ENCODE data around the gene ADGRG6. TPM values are rescaled to one million over a fixed set of nuclear protein-coding genes. Genes with fewer than 3 reads are reported as not detected.

Gene ADGRG6
- total RNA-seq, 4 donors from 2014 or later = 15.7 to 43.3 (median 32.2) TPM

- H3K4me1 ChIP-seq = no peaks in the 10 kb centered on the region
- H3K4me3 ChIP-seq = no peak overlapping the region
- TF ChIP-seq POLR2A (IDR thresholded peaks at IDR 0.05) = no peak
- TF ChIP-seq CTCF (IDR thresholded peaks at IDR 0.05) = no peak
Measured at GRCh38 chr6:142459271-142459670, 157.5 kb downstream of the ADGRG6 start.

GRCh38 chr6:142462260-142462659 lies 160.5 kb downstream of the ADGRG6 start:
- Histone ChIP-seq H3K27ac (no peak overlapping the region), H3K9me3 (no peaks in the 10 kb centered on the region), H3K4me3 (no peak overlapping the region), H3K4me1 (no peaks in the 10 kb centered on the region), H3K27me3 (no peaks in the 10 kb centered on the region), H3K36me3 (no peaks in the 10 kb centered on the region)
- TF ChIP-seq CTCF (IDR thresholded peaks at IDR 0.05) (no peak), POLR2A (IDR thresholded peaks at IDR 0.05) (no peak)
- DNase-seq = no peak

More at GRCh38 chr6:142459271-142459670, 157.5 kb downstream of the ADGRG6 start:
- H3K27me3 ChIP-seq = no peaks in the 10 kb centered on the region
- no peak for DNase-seq
- no peaks in the 10 kb centered on the region for H3K9me3 ChIP-seq
- no peaks in the 10 kb centered on the region for H3K36me3 ChIP-seq
- H3K27ac ChIP-seq = no peak overlapping the region

GRCh38 chr6:142463988-142464387 lies 162.2 kb downstream of the ADGRG6 start:
- no peaks in the 10 kb centered on the region for H3K36me3 ChIP-seq
- TF ChIP-seq CTCF (IDR thresholded peaks at IDR 0.05) = no peak
- TF ChIP-seq POLR2A (IDR thresholded peaks at IDR 0.05) = no peak
- no peaks in the 10 kb centered on the region for H3K4me1 ChIP-seq
- H3K27ac ChIP-seq = no peak overlapping the region
- H3K27me3 ChIP-seq = no peaks in the 10 kb centered on the region
- no peaks in the 10 kb centered on the region for H3K9me3 ChIP-seq
- H3K4me3 ChIP-seq = no peak overlapping the region
- no peak for DNase-seq

DNA sequence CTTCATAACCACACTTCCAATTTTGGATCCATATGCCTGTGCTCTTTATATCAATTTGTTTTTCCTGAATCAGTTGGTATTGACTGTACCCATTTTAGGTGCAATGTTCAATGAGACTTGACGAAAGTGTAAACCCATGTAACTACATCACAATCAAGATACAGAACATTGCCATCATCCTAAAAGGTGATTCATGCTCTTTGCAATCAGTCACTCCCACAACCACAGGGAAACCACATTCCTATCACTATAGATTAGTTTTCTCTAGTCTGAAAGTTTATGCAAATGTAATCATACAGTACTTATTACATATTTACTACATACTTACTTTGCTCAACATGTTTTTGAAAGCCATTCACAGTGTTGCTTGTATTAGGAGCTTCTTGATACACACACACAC lies 167.4 kb downstream of the ADGRG6 start:
- Histone ChIP-seq H3K4me3 (no peak overlapping the region), H3K27me3 (no peaks in the 10 kb centered on the region), H3K9me3 (no peaks in the 10 kb centered on the region), H3K27ac (no peak overlapping the region), H3K4me1 (no peaks in the 10 kb centered on the region), H3K36me3 (no peaks in the 10 kb centered on the region)
- TF ChIP-seq CTCF (IDR thresholded peaks at IDR 0.05) (no peak), POLR2A (IDR thresholded peaks at IDR 0.05) (no peak)
- no peak for DNase-seq

GRCh38 chr6:142470421-142470820 lies 168.6 kb downstream of the ADGRG6 start:
- no peak for DNase-seq
- Histone ChIP-seq H3K36me3 (no peaks in the 10 kb centered on the region), H3K9me3 (no peaks in the 10 kb centered on the region), H3K4me1 (peaks cover 0 to 4% (median 0%) of the 10 kb centered on the region in 4 donors), H3K27ac (no peak overlapping the region), H3K4me3 (no peak overlapping the region), H3K27me3 (no peaks in the 10 kb centered on the region)
- TF ChIP-seq CTCF (IDR thresholded peaks at IDR 0.05) = no peak
- TF ChIP-seq POLR2A (IDR thresholded peaks at IDR 0.05) = no peak

Measured in Peyer's patch (tissue), 4 donors.